A549 (cell line): Measurements from ENCODE around the gene CD300C.

Source experiments
- CTCF ChIP-seq: fragments of >200 bp; sonication (Bioruptor Twin); formaldehyde crosslinking; IDR thresholded peaks from 3 replicates; pipeline ENCODE4 v1.5.1; 2016
- EP300 ChIP-seq, 2 experiments: fragments of >200 bp; sonication (Bioruptor Twin); formaldehyde crosslinking; IDR thresholded peaks; 2 replicates in 1 of 2; 3 replicates in 1 of 2; pipeline ENCODE4 v1.6.1; 2016 to 2017
- ESRRA ChIP-seq: fragments of 150-350 bp; IDR thresholded peaks from 2 replicates; pipeline ENCODE4 v1.6.1; 2014; ENCODE audit warnings: mild to moderate bottlenecking, low read length, borderline replicate concordance
- MAX ChIP-seq: IDR thresholded peaks from 2 replicates; pipeline ENCODE4 v1.6.1; 2012
- PHF8 ChIP-seq: fragments of 200-600 bp; sonication (generic); IDR thresholded peaks from 2 replicates; pipeline ENCODE4 v1.6.1; 2016; ENCODE audit warnings: low read depth, mild to moderate bottlenecking, antibody characterized with exemption, moderate library complexity, borderline replicate concordance
- POLR2A ChIP-seq: IDR thresholded peaks from 2 replicates; pipeline ENCODE4 v1.6.1; 2012; ENCODE audit warnings: mild to moderate bottlenecking, low read length
- RAD21 ChIP-seq, 2 experiments: fragments of >200 bp in 1 of 2; sonication (Bioruptor Twin) in 1 of 2; formaldehyde crosslinking in 1 of 2; IDR thresholded peaks in 1 of 2; conservative IDR thresholded peaks in 1 of 2; 2 replicates in 1 of 2; 3 replicates in 1 of 2; pipeline ENCODE4 v1.6.1; 2012 to 2018; ENCODE audit warnings: inconsistent platforms in 1 of 2
- RCOR1 ChIP-seq: fragments of 150-350 bp; IDR thresholded peaks from 2 replicates; pipeline ENCODE4 v1.6.1; 2014; ENCODE audit warnings: antibody characterized with exemption, low read length, low read depth

- TF ChIP-seq CTCF (no peak), EP300 (IDR thresholded peaks at IDR 0.05) (no peak), POLR2A (no peak), ESRRA (no peak), MAX (no peak), RAD21 (conservative IDR thresholded peaks at IDR 0.05 in 1 of 2, IDR thresholded peaks at IDR 0.05 in 1 of 2) (no peak), PHF8 (no peak), RCOR1 (no peak)
Measured at GRCh38 chr17:74595037-74595750, 49.3 kb upstream of the CD300C start.
